GM06990 (cell line): Measurements from ENCODE around the gene MOSPD3.

Experiments used
- DNase-seq: peaks from one replicate; pipeline ENCODE4 v3.0.0-alpha.2; 2011; ENCODE audit not compliant: insufficient read length; ENCODE audit errors: extremely low read depth
- H3K27me3 ChIP-seq: replicated peaks from 2 replicates; pipeline ENCODE4 v1.6.0; 2011; ENCODE audit warnings: low read length; ENCODE audit not compliant: control insufficient read depth, insufficient read depth
- H3K36me3 ChIP-seq: 2 replicates; pipeline ENCODE4 v1.5.1; 2011; ENCODE audit warnings: low read length; ENCODE audit not compliant: control insufficient read depth, insufficient read depth
- H3K4me3 ChIP-seq: replicated peaks from 2 replicates; pipeline ENCODE4 v1.5.1; 2011; ENCODE audit warnings: low read depth, mild to moderate bottlenecking, control low read depth, low read length
- TF ChIP-seq, protein P1 (sequence below): IDR thresholded peaks from 2 replicates; pipeline ENCODE4 v1.5.1; 2011; ENCODE audit warnings: low read length, control low read depth, mild to moderate bottlenecking, inconsistent platforms; ENCODE audit not compliant: insufficient read depth, poor library complexity, severe bottlenecking

MOSPD3 gene

GRCh38 chr7:100599911-100600729 lies 12.2 kb upstream of the MOSPD3 start:
- Histone ChIP-seq H3K36me3 (no peaks in the 10 kb centered on the region), H3K27me3 (no peaks in the 10 kb centered on the region), H3K4me3 (no peak overlapping the region)
- TF ChIP-seq, protein P1, sequence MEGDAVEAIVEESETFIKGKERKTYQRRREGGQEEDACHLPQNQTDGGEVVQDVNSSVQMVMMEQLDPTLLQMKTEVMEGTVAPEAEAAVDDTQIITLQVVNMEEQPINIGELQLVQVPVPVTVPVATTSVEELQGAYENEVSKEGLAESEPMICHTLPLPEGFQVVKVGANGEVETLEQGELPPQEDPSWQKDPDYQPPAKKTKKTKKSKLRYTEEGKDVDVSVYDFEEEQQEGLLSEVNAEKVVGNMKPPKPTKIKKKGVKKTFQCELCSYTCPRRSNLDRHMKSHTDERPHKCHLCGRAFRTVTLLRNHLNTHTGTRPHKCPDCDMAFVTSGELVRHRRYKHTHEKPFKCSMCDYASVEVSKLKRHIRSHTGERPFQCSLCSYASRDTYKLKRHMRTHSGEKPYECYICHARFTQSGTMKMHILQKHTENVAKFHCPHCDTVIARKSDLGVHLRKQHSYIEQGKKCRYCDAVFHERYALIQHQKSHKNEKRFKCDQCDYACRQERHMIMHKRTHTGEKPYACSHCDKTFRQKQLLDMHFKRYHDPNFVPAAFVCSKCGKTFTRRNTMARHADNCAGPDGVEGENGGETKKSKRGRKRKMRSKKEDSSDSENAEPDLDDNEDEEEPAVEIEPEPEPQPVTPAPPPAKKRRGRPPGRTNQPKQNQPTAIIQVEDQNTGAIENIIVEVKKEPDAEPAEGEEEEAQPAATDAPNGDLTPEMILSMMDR, result peak; percentile 56
- DNase-seq, result no peak

DNA sequence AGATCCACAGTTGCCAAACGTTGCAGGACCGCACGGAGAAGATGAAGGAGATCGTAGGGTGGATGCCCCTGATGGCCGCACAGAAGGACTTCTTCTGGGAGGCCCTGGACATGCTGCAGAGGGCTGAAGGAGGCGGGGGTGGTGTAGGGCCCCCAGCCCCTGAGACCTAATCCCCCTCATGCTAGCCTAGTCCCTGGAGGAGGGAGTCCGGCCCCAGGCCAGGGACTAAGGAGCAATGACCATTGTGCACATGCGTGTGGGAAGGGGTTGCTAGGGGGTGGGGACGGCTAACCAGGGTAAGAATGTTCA lies 11.7 kb upstream of the MOSPD3 start:
- TF ChIP-seq, protein P1, result no peak
- H3K4me3 ChIP-seq, result no peak overlapping the region
- H3K27me3 ChIP-seq, result no peaks in the 10 kb centered on the region
- H3K36me3 ChIP-seq, result no peaks in the 10 kb centered on the region
- no peak for DNase-seq

- no peaks in the 10 kb centered on the region for H3K36me3 ChIP-seq
- H3K27me3 ChIP-seq, result no peaks in the 10 kb centered on the region
- TF ChIP-seq, protein P1, result no peak
- no peak overlapping the region for H3K4me3 ChIP-seq
- DNase-seq, result no peak
Measured at GRCh38 chr7:100602889-100603725, 9.2 kb upstream of the MOSPD3 start.

DNA sequence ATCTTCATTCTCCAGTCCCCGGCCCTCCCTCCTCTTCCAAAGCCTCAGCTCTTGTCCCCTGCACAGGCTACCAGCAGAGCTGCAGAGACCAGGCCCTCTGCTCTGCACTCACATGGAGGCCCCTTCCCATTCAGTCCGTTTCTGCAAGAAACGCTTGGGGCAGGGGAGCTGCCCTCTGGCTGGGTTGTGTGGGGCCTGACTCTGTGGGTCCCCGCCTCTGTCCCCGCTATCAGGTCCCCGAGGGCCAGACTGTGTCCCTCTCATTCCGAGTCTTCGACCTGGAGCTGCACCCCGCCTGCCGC lies 8.7 kb upstream of the MOSPD3 start:
- no peaks in the 10 kb centered on the region for H3K27me3 ChIP-seq
- no peaks in the 10 kb centered on the region for H3K36me3 ChIP-seq
- no peak for DNase-seq
- H3K4me3 ChIP-seq, result peak overlapping the region; percentile 54
- TF ChIP-seq, protein P1, result no peak

GRCh38 chr7:100604028-100604975 lies 8.0 kb upstream of the MOSPD3 start:
- Histone ChIP-seq H3K36me3 (no peaks in the 10 kb centered on the region), H3K27me3 (no peaks in the 10 kb centered on the region), H3K4me3 (peak overlapping the region; percentile 66)
- TF ChIP-seq, protein P1, result peak; percentile 52
- DNase-seq, result peak; percentile 80
